HepG2 (cell line): ENCODE data around the gene ARAP3. TPM values are rescaled to one million over a fixed set of nuclear protein-coding genes. Genes with fewer than 3 reads are reported as not detected.
A peak's percentile ranks its signal among the peaks of the same experiment; 100 is the strongest.

Experiments used
- DMAP1 ChIP-seq: IDR thresholded peaks from 2 replicates; pipeline ENCODE4 v1.6.1; 2016
- DNMT1 ChIP-seq: sonication (generic); formaldehyde crosslinking; IDR thresholded peaks from 2 replicates; pipeline ENCODE4 v1.5.1; 2020; ENCODE audit warnings: mild to moderate bottlenecking, missing genetic modification reagents
- GATA4 ChIP-seq: sonication (generic); IDR thresholded peaks from 2 replicates; pipeline ENCODE4 v1.6.1; 2016; ENCODE audit warnings: antibody characterized with exemption, low read depth, borderline replicate concordance
- MEIS1 ChIP-seq: sonication (generic); formaldehyde crosslinking; IDR thresholded peaks from 2 replicates; pipeline ENCODE4 v1.9.0; 2021; ENCODE audit warnings: mild to moderate bottlenecking, missing genetic modification reagents, moderate library complexity, borderline replicate concordance
- NCOR1 ChIP-seq: fragments of 200-600 bp; sonication (generic); IDR thresholded peaks from 2 replicates; pipeline ENCODE4 v1.7.0; 2017; ENCODE audit warnings: antibody characterized with exemption, low read length, borderline replicate concordance
- NFKB2 ChIP-seq: sonication (generic); formaldehyde crosslinking; IDR thresholded peaks from 2 replicates; pipeline ENCODE4 v1.4.0; 2020; ENCODE audit warnings: missing genetic modification reagents, borderline replicate concordance
- NFKBIZ ChIP-seq: IDR thresholded peaks from 2 replicates; pipeline ENCODE4 v1.6.1; 2018; ENCODE audit warnings: missing genetic modification reagents, missing compliant biosample characterization
- POGK ChIP-seq: sonication (generic); formaldehyde crosslinking; conservative IDR thresholded peaks from 2 replicates; pipeline ENCODE4 v1.8.0; 2022; ENCODE audit warnings: mild to moderate bottlenecking, moderate library complexity, missing genetic modification reagents
- PTBP1 ChIP-seq: fragments of 200-400 bp; formaldehyde crosslinking; IDR thresholded peaks from 2 replicates; pipeline ENCODE4 v1.6.1; 2018; ENCODE audit warnings: low read length, low read depth; ENCODE audit not compliant: poor library complexity, severe bottlenecking
- SETDB1 ChIP-seq: sonication (generic); formaldehyde crosslinking; IDR thresholded peaks from 2 replicates; pipeline ENCODE4 v1.5.1; 2020; ENCODE audit warnings: missing genetic modification reagents, mild to moderate bottlenecking, borderline replicate concordance
- TFE3 ChIP-seq: IDR thresholded peaks from 2 replicates; pipeline ENCODE4 v1.6.1; 2016
- XBP1 ChIP-seq: sonication (generic); formaldehyde crosslinking; IDR thresholded peaks from 2 replicates; pipeline ENCODE4 v1.5.0; 2020; ENCODE audit warnings: missing genetic modification reagents
- ZBTB46 ChIP-seq: sonication (generic); formaldehyde crosslinking; IDR thresholded peaks from 2 replicates; pipeline ENCODE4 v1.4.0; 2020; ENCODE audit warnings: mild to moderate bottlenecking, missing genetic modification reagents, borderline replicate concordance
- ZNF329 ChIP-seq: sonication (generic); formaldehyde crosslinking; IDR thresholded peaks from 2 replicates; pipeline ENCODE4 v1.9.0; 2021; ENCODE audit warnings: low read depth, mild to moderate bottlenecking, missing genetic modification reagents
- ZNF414 ChIP-seq: sonication (generic); formaldehyde crosslinking; IDR thresholded peaks from 2 replicates; pipeline ENCODE4 v1.5.0; 2020; ENCODE audit warnings: missing genetic modification reagents
- ZNF460 ChIP-seq: sonication (generic); formaldehyde crosslinking; IDR thresholded peaks from 2 replicates; pipeline ENCODE4 v1.5.1; 2020; ENCODE audit warnings: missing genetic modification reagents, mild to moderate bottlenecking, borderline replicate concordance
- ZNF570 ChIP-seq: sonication (generic); formaldehyde crosslinking; IDR thresholded peaks from 2 replicates; pipeline ENCODE4 v1.4.0; 2020; ENCODE audit warnings: mild to moderate bottlenecking, missing genetic modification reagents, borderline replicate concordance
- ZNF572 ChIP-seq: sonication (generic); formaldehyde crosslinking; IDR thresholded peaks from 2 replicates; pipeline ENCODE4 v1.5.1; 2020; ENCODE audit warnings: mild to moderate bottlenecking, missing genetic modification reagents
- ZNF615 ChIP-seq: sonication (generic); formaldehyde crosslinking; IDR thresholded peaks from 2 replicates; pipeline ENCODE4 v1.5.0; 2020; ENCODE audit warnings: mild to moderate bottlenecking, missing genetic modification reagents, borderline replicate concordance
- ZNF770 ChIP-seq: sonication (generic); formaldehyde crosslinking; IDR thresholded peaks from 2 replicates; pipeline ENCODE4 v1.5.0; 2020; ENCODE audit warnings: mild to moderate bottlenecking, missing genetic modification reagents
- polyA plus RNA-seq, 8 experiments: library from polyadenylated mRNA; depleted of rRNA in 3 of 8; stranded (reverse) in 7 of 8; unstranded in 1 of 8; fragments of >200 nt; fragmentation: Illumina TruSeq in 4 of 8; extraction: Trizol in 4 of 8; gene quantifications; 2 replicates each; pipeline versions ENCODE4 v1.2.1 to v1.2.3, GENCODE V29; 2011 to 2016; ENCODE audit warnings: low read depth in 4 of 8, missing spikeins in 1 of 8, mixed read lengths in 1 of 8; ENCODE audit not compliant: insufficient read depth in 1 of 8
- total RNA-seq, 5 experiments: library from RNA; depleted of rRNA; stranded (reverse); fragments of >200 nt; fragmentation: Illumina TruSeq; extraction: Trizol; gene quantifications; 2 replicates each; pipeline ENCODE4 v1.2.3, GENCODE V29; 2016; ENCODE audit warnings: low read depth in 1 of 5

Gene ARAP3
- total and polyA plus RNA-seq, 2 of the 13 experiments (the other 11 are each of a cell fraction or from before 2014, with no cell fraction given): 0.25 TPM; not detected in 1

GRCh38 chr5:141650851-141651727 lies 30.9 kb downstream of the ARAP3 start, which contains the start of gene FCHSD1 (continued):
- TF ChIP-seq ZNF615 (no peak), XBP1 (CRISPR knock-in tag) (no peak), MEIS1 (CRISPR knock-in tag) (no peak), ZNF414 (CRISPR knock-in tag) (0 out of 2 replicates have a peak, but pooled peaks have one; percentile 9), GATA4 (0 out of 2 replicates have a peak, but pooled peaks have one; percentile 36), TFE3 (CRISPR knock-in tag) (no peak), NCOR1 (no peak), DNMT1 (CRISPR knock-in tag) (no peak), ZNF460 (no peak), DMAP1 (CRISPR knock-in tag) (no peak), ZNF572 (CRISPR knock-in tag) (0 out of 2 replicates have a peak, but pooled peaks have one; percentile 23), SETDB1 (CRISPR knock-in tag) (no peak), ZBTB46 (CRISPR knock-in tag) (no peak), ZNF570 (CRISPR knock-in tag) (no peak), ZNF329 (no peak), ZNF770 (CRISPR knock-in tag) (no peak), POGK (CRISPR knock-in tag) (no peak), NFKB2 (no peak), PTBP1 (no peak), NFKBIZ (no peak; the same call in 1 of the 2 replicates)
